Stimulated activated CD8-positive, alpha-beta memory T cell treated with anti-CD3 and anti-CD28 coated beads, Interleukin-15, amount 100 ng/mL, for 1 hour (primary cell): ENCODE results near the gene RHOJ.
"Not testable (repeated sequence)": the region's sequence is repeated elsewhere in the genome, so short reads cannot be mapped to it uniquely, and the experiment has no call there.

Source experiments
- DNase-seq: peaks from one replicate; pipeline ENCODE4 v3.0.0-alpha.2; 2020; ENCODE audit warnings: low read depth

Gene RHOJ

GRCh38 chr14:63268771-63269170, 64.5 kb downstream of the RHOJ start:
- no peak for DNase-seq

- DNase-seq = no peak
Measured at GRCh38 chr14:63269561-63270225, 65.5 kb downstream of the RHOJ start.

- DNase-seq = no peak
Measured at GRCh38 chr14:63273129-63273528, 68.9 kb downstream of the RHOJ start.

- DNase-seq = no peak
Measured at GRCh38 chr14:63273717-63274655, 69.7 kb downstream of the RHOJ start.

GRCh38 chr14:63275611-63276010, 71.4 kb downstream of the RHOJ start:
- DNase-seq = no peak

GRCh38 chr14:63276016-63276415, 71.8 kb downstream of the RHOJ start:
- no peak for DNase-seq

- no peak for DNase-seq
Measured at GRCh38 chr14:63276492-63277342, 72.5 kb downstream of the RHOJ start.

- DNase-seq = no peak
Measured at GRCh38 chr14:63277591-63278183, 73.4 kb downstream of the RHOJ start.

GRCh38 chr14:63279933-63280332, 75.7 kb downstream of the RHOJ start:
- not testable (repeated sequence) for DNase-seq

GRCh38 chr14:63282997-63283883, 79.0 kb downstream of the RHOJ start:
- DNase-seq = no peak

GRCh38 chr14:63283884-63284248, 79.6 kb downstream of the RHOJ start:
- DNase-seq = no peak

- no peak for DNase-seq
Measured at GRCh38 chr14:63286071-63286470, 81.8 kb downstream of the RHOJ start.

- no peak for DNase-seq
Measured at GRCh38 chr14:63287666-63288483, 83.6 kb downstream of the RHOJ start.

GRCh38 chr14:63288853-63289252, 84.6 kb downstream of the RHOJ start:
- DNase-seq = no peak

- DNase-seq = no peak
Measured at GRCh38 chr14:63290741-63291430, 86.6 kb downstream of the RHOJ start.

GRCh38 chr14:63292805-63293204, 88.6 kb downstream of the RHOJ start:
- DNase-seq = no peak

GRCh38 chr14:63295231-63295685, 91.0 kb downstream of the RHOJ start:
- no peak for DNase-seq

GRCh38 chr14:63296060-63296563, 91.9 kb downstream of the RHOJ start:
- no peak for DNase-seq

- no peak for DNase-seq
Measured at GRCh38 chr14:63297372-63298063, 93.3 kb downstream of the RHOJ start.
